Naive thymus-derived CD4-positive, alpha-beta T cell (primary cell): Measurements from ENCODE around the gene STARD3. TPM values are rescaled to one million over a fixed set of nuclear protein-coding genes. Genes with fewer than 3 reads are reported as not detected.

ENCODE experiments used
- ATAC-seq: fragments of 150-1000 bp; cut with Tn5 transposase; 2 replicates; pipeline ENCODE4 v1.10.0; 2021; ENCODE audit warnings: mild to moderate bottlenecking, moderate library complexity
- CTCF ChIA-PET: fragments of 350-600 bp; sonication (Branson Sonifier 250); formaldehyde crosslinking; loops from one replicate; lab custom pipeline; 2021; ENCODE audit warnings: antibody characterized with exemption; lab: Charles Lee
- POLR2A ChIA-PET: fragments of 350-600 bp; sonication (Branson Sonifier 250); formaldehyde crosslinking; loops from one replicate; lab custom pipeline; 2021; ENCODE audit warnings: antibody characterized with exemption, inconsistent platforms; lab: Charles Lee
- DNase-seq, 9 donors: peaks; one replicate each; pipeline versions ENCODE4 v3.0.0 to v3.0.0-alpha.2; 2020 to 2022; ENCODE audit warnings: mixed read lengths in 1 of 9
- H3K27ac ChIP-seq: one replicate; pipeline ENCODE4 v1.7.0; 2013; ENCODE audit warnings: mild to moderate bottlenecking, low read depth, low read length, moderate library complexity
- H3K27me3 ChIP-seq, 2 donors: one replicate each; pipeline ENCODE4 v1.7.0; 2013; ENCODE audit warnings: low read length in 2 of 2, mild to moderate bottlenecking in 2 of 2, moderate library complexity in 2 of 2; ENCODE audit not compliant: control insufficient read depth in 2 of 2, insufficient read depth in 2 of 2
- H3K36me3 ChIP-seq, 3 experiments: 1 replicate in 2 of 3; 2 replicates in 1 of 3; pipeline ENCODE4 v1.7.0; 2013; ENCODE audit warnings: low read length in 3 of 3, mild to moderate bottlenecking in 3 of 3, moderate library complexity in 1 of 3; ENCODE audit not compliant: insufficient read depth in 3 of 3, control insufficient read depth in 2 of 3
- H3K4me1 ChIP-seq, 2 donors: one replicate each; pipeline ENCODE4 v1.7.0; 2013; ENCODE audit warnings: low read length in 2 of 2, mild to moderate bottlenecking in 2 of 2, moderate library complexity in 1 of 2; ENCODE audit not compliant: control insufficient read depth in 2 of 2, insufficient read depth in 2 of 2
- H3K4me3 ChIP-seq: 2 replicates; pipeline ENCODE4 v1.7.0; 2013; ENCODE audit warnings: mild to moderate bottlenecking, low read length
- H3K9me3 ChIP-seq, 3 experiments: 1 replicate in 2 of 3; 2 replicates in 1 of 3; pipeline ENCODE4 v1.7.0; 2013; ENCODE audit warnings: low read length in 3 of 3; ENCODE audit not compliant: control insufficient read depth in 2 of 3
- H3K27ac Mint-ChIP-seq, 9 donors: one replicate each; pipeline ENCODE4 v1.8.0; 2020 to 2022; ENCODE audit warnings: mixed read lengths in 9 of 9, mild to moderate bottlenecking in 8 of 9, moderate library complexity in 5 of 9, inconsistent platforms in 2 of 9
- H3K27me3 Mint-ChIP-seq, 5 donors: one replicate each; pipeline ENCODE4 v1.8.0; 2021 to 2022; ENCODE audit warnings: mixed read lengths in 5 of 5, mild to moderate bottlenecking in 1 of 5
- H3K36me3 Mint-ChIP-seq, 5 donors: one replicate each; pipeline ENCODE4 v1.8.0; 2020 to 2022; ENCODE audit warnings: mixed read lengths in 5 of 5, mild to moderate bottlenecking in 3 of 5, inconsistent platforms in 1 of 5
- H3K4me1 Mint-ChIP-seq, 7 donors: one replicate each; pipeline ENCODE4 v1.8.0; 2020 to 2022; ENCODE audit warnings: mixed read lengths in 7 of 7, mild to moderate bottlenecking in 3 of 7, inconsistent platforms in 1 of 7
- H3K4me3 Mint-ChIP-seq, 10 donors: one replicate each; pipeline ENCODE4 v1.8.0; 2020 to 2022; ENCODE audit warnings: mild to moderate bottlenecking in 10 of 10, mixed read lengths in 10 of 10, moderate library complexity in 6 of 10, inconsistent platforms in 2 of 10
- H3K9me3 Mint-ChIP-seq, 11 donors: one replicate each; pipeline ENCODE4 v1.8.0; 2020 to 2022; ENCODE audit warnings: mixed read lengths in 11 of 11, mild to moderate bottlenecking in 4 of 11, inconsistent platforms in 1 of 11, moderate library complexity in 1 of 11
- intact Hi-C, 2 donors: fragments of 100-400 bp; cut with micrococcal nuclease; formaldehyde crosslinking; loops; one replicate each; pipeline ENCODE4 v1.15.1; 2023
- polyA plus RNA-seq, 2 donors: library from polyadenylated mRNA; unstranded; fragments of 300-500 nt; fragmentation: Illumina TruSeq; gene quantifications; one replicate each; pipeline ENCODE4 v1.2.3, GENCODE V29; 2021
- total RNA-seq, 6 experiments: library from RNA in 5 of 6; stranded (reverse) in 5 of 6; gene quantifications; 1 replicate in 5 of 6; 2 replicates in 1 of 6; pipeline ENCODE4 v1.2.3 and lab custom pipeline; 2021 to 2026

The STARD3 gene
- total and polyA plus RNA-seq, 7 experiments from 2014 or later = 46.7 to 143 (median 88.4) TPM

DNA sequence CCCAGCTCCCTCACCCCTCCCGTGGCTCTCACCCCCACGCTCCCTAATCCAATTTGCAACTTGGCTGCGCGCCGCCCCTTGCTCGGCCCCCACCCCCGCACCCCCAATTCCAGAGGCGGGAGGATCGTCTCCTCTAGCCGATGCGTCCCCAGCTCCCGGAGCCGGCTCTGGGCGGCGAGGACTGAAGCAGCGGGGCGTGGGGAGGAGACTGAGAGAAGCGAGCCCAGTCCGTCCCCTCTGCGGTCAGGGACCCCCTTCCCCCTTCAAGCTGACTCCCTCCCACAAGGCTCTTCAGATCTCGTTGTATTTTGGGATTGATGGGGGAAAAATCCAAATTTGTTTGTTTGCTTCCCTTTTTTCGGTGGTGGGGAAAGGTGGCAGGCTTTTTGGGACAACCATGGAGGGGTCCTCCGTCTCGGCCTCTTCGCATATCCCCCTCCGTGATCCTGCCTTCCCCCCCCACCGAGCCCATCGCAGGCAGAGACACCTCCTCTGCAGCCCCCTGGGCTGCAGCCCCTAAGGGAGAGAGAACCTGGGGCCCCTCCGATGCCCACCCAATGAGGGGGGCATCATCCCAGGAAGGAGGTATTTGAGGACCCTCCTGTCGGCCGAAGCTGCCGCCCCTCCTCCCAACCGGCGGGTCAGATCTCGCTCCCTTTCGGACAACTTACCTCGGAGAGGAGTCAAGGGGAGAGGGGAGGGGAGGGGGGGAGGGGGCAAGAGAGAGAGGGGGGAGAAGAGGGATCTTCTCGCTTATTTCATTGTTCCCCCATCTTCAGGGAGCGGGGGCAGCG lies 29.7 kb upstream of the STARD3 start:
- Histone ChIP-seq H3K27me3 (peaks cover 8 to 30% of the 10 kb centered on the region in 2 donors), H3K4me1 (peaks cover 14 to 37% of the 10 kb centered on the region in 2 donors), H3K36me3 (no peaks in the 10 kb centered on the region), H3K9me3 (no peaks in the 10 kb centered on the region), H3K27ac (no peak overlapping the region), H3K4me3 (no peak overlapping the region)
- ChIA-PET CTCF (no interaction called here), POLR2A (interaction anchor here (0.6 kb wide), 1 partner anchor 19 kb away, joined by 3 read pairs; the partner anchor contains the start of gene PPP1R1B)
- Mint-ChIP-seq H3K4me3 (peak overlapping the region in 3 of 10 donors; percentile 30 to 71 (median 43)), H3K36me3 (no peaks in the 10 kb centered on the region), H3K27me3 (peaks cover 31 to 75% (median 37%) of the 10 kb centered on the region in 5 donors), H3K27ac (peak overlapping the region in 1 of 9 donors; percentile 23), H3K9me3 (peaks cover 0 to 2% (median 0%) of the 10 kb centered on the region in 11 donors), H3K4me1 (peaks cover 0 to 30% (median 17%) of the 10 kb centered on the region in 7 donors)
- intact Hi-C loops = no loop called here
- no peak for DNase-seq
- no peak for ATAC-seq

GRCh38 chr17:39607851-39608130 lies 29.2 kb upstream of the STARD3 start, which contains the start of gene NEUROD2:
Gene NEUROD2, minus strand, starts transcription at chr17:39607920. Its CDS starts 1,321 bp downstream, at chr17:39606599.
- Histone ChIP-seq H3K4me1 (peaks cover 14 to 37% of the 10 kb centered on the region in 2 donors), H3K27ac (no peak within 1 kb of the TSS), H3K4me3 (no peak within 1 kb of the TSS), H3K9me3 (no peaks in the 10 kb centered on the region), H3K36me3 (no peaks in the 10 kb centered on the region), H3K27me3 (peaks cover 5 to 24% of the 10 kb centered on the region in 2 donors)
- H3K4me3 Mint-ChIP-seq = peak within 1 kb of the TSS in 3 of 10 donors; percentile 30 to 71 (median 43)
- H3K27me3 Mint-ChIP-seq = peaks cover 25 to 70% (median 33%) of the 10 kb centered on the region in 5 donors
- H3K36me3 Mint-ChIP-seq = no peaks in the 10 kb centered on the region
- ChIA-PET CTCF (no interaction called here), POLR2A (no interaction called here)
- intact Hi-C loops = no loop called here
- ATAC-seq = no peak
- peak within 1 kb of the TSS in 1 of 9 donors; percentile 46 for H3K27ac Mint-ChIP-seq
- H3K4me1 Mint-ChIP-seq = peaks cover 0 to 30% (median 17%) of the 10 kb centered on the region in 7 donors
- H3K9me3 Mint-ChIP-seq = peaks cover 0 to 2% (median 0%) of the 10 kb centered on the region in 11 donors
- no peak for DNase-seq

DNA sequence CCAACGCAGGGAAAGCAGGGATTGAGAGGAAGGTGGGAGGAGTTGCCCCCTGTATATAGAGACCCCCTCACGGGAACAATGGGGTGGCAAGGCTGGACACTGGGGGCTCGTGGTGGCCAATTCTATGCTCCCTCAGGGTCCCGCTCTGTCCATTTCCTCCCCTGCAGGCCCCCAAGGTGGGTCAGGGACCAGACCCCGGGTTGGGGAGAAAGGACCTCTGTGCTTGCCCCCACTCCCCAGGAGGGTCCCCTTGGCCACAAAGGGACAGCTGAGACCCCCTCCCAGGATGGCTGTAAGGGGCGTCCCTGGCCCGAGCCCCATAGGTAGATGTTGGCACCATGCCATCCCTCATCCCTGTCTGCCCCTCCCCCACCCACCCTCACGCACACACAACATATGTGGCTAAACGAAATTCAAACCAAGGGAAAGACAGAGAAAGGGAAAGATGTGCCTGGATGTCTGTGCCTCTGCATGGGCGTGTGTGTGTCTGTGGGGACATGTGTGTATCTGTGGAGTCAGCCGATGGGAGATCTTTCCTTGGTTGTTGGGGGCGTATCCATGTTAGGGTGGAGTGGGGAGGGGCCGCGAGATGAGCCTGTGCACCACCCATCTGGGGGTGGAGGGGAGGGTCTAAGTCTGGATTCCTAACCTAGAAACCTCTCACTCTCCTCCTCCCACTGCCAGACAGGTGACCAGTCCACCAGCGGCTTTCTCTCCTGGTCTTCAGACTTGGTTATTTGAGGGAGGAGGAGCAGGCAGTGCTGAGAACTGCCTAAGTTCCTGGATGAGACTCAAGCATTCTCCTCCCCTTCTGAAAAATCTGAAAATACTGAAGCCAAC lies 28.6 kb upstream of the STARD3 start:
- DNase-seq = no peak
- ATAC-seq = no peak
- Mint-ChIP-seq H3K4me1 (peaks cover 4 to 26% (median 14%) of the 10 kb centered on the region in 7 donors), H3K27ac (peak overlapping the region in 1 of 9 donors; percentile 46), H3K36me3 (no peaks in the 10 kb centered on the region), H3K4me3 (peak overlapping the region in 1 of 10 donors; percentile 71), H3K27me3 (peaks cover 20 to 69% (median 32%) of the 10 kb centered on the region in 5 donors), H3K9me3 (peaks cover 0 to 2% (median 0%) of the 10 kb centered on the region in 11 donors)
- intact Hi-C loops = no loop called here
- ChIA-PET CTCF (no interaction called here), POLR2A (no interaction called here)
- no peak overlapping the region for H3K27ac ChIP-seq
- peaks cover 5 to 24% of the 10 kb centered on the region in 2 donors for H3K27me3 ChIP-seq
- H3K4me1 ChIP-seq = peaks cover 14 to 37% of the 10 kb centered on the region in 2 donors
- no peak overlapping the region for H3K4me3 ChIP-seq
- H3K36me3 ChIP-seq = no peaks in the 10 kb centered on the region
- no peaks in the 10 kb centered on the region for H3K9me3 ChIP-seq

- Mint-ChIP-seq H3K36me3 (no peaks in the 10 kb centered on the region), H3K27me3 (peaks cover 14 to 66% (median 25%) of the 10 kb centered on the region in 5 donors), H3K9me3 (peaks cover 0 to 2% (median 0%) of the 10 kb centered on the region in 11 donors), H3K4me1 (peaks cover 4 to 20% (median 12%) of the 10 kb centered on the region in 7 donors), H3K27ac (no peak overlapping the region), H3K4me3 (no peak overlapping the region)
- ChIA-PET POLR2A (no interaction called here), CTCF (no interaction called here)
- Histone ChIP-seq H3K4me1 (peaks cover 11 to 28% of the 10 kb centered on the region in 2 donors), H3K27me3 (peaks cover 5 to 17% of the 10 kb centered on the region in 2 donors), H3K9me3 (no peaks in the 10 kb centered on the region), H3K4me3 (no peak overlapping the region), H3K27ac (no peak overlapping the region), H3K36me3 (no peaks in the 10 kb centered on the region)
- DNase-seq (no peak), ATAC-seq (no peak)
- intact Hi-C loops = no loop called here
Observed at GRCh38 chr17:39609416-39610025, 27.4 kb upstream of the STARD3 start.

DNA sequence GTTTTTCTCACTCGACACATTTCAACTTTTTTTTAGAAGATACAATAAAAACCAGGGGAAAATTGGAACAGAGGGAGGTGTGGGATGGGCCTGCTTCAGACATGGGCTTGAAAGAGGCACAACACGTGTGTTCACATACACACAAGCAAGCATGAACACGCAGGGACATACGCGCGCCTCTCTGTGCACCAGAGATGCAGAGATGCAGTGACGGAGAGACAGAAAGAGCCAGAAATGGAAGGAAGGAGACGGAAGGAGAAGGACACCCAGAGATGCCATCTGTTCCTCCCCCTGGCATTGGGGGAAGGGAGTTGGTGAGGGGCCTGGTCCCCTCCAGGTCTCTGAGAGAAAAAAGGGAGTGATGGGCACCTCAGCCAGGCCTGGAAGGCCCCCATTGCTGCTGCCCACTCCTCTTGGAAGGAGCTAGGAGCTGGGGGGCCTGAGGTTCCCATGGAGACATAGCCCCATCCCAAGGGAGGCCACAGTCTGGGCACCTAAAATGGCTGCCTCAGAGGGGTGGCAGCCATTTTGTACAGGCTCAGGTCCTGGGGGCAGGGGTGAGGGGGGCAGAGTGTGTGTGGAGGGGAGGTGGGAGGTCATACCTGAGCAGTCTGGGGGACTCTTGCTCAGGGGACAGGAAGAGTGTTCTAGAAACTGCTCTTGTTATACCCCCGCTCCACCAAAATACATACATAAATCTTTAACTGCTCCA lies 25.4 kb upstream of the STARD3 start:
- H3K27me3 Mint-ChIP-seq = peaks cover 14 to 71% (median 21%) of the 10 kb centered on the region in 5 donors
- no peak for DNase-seq

More for the DNA sequence above, 25.4 kb upstream of the STARD3 start:
- peaks cover 0 to 2% (median 0%) of the 10 kb centered on the region in 11 donors for H3K9me3 Mint-ChIP-seq
- H3K4me1 Mint-ChIP-seq = peaks cover 0 to 7% (median 4%) of the 10 kb centered on the region in 7 donors
- intact Hi-C loops = no loop called here
- Histone ChIP-seq H3K4me1 (peaks cover 0 to 10% of the 10 kb centered on the region in 2 donors), H3K36me3 (no peaks in the 10 kb centered on the region), H3K27ac (no peak overlapping the region), H3K4me3 (no peak overlapping the region), H3K9me3 (no peaks in the 10 kb centered on the region), H3K27me3 (peaks cover 0 to 10% of the 10 kb centered on the region in 2 donors)
- POLR2A ChIA-PET = no interaction called here
- CTCF ChIA-PET = interaction anchor here (0.9 kb wide), 1 partner anchor 43 kb away, joined by 5 read pairs; no protein-coding TSS in a partner anchor
- H3K36me3 Mint-ChIP-seq = no peaks in the 10 kb centered on the region
- H3K4me3 Mint-ChIP-seq = no peak overlapping the region
- no peak overlapping the region for H3K27ac Mint-ChIP-seq
- no peak for ATAC-seq
